Gastroesophageal sphincter (tissue), 4 donors: ENCODE results near the gene UBR4. TPM values are rescaled to one million over a fixed set of nuclear protein-coding genes. Genes with fewer than 3 reads are reported as not detected.

Experiments
- ATAC-seq: fragments of 150-250 bp; one replicate; pipeline ENCODE4 v1.9.1; 2016; ENCODE audit warnings: mild to moderate bottlenecking, moderate library complexity
- H3K27ac ChIP-seq, 4 donors: fragments of 200-600 bp; sonication (generic) in 3 of 4; 1 replicate in 3 of 4; 2 replicates in 1 of 4; pipeline ENCODE4 v1.5.1; 2016 to 2019
- H3K27me3 ChIP-seq: fragments of 200-600 bp; sonication (generic); one replicate; pipeline ENCODE4 v1.5.1; 2019
- H3K36me3 ChIP-seq, 2 donors: fragments of 200-600 bp; sonication (generic); one replicate each; pipeline ENCODE4 v1.5.1; 2019; ENCODE audit warnings: control low read depth in 1 of 2
- H3K4me1 ChIP-seq, 3 donors: fragments of 200-600 bp; sonication (generic); 1 replicate in 2 of 3; 2 replicates in 1 of 3; pipeline ENCODE4 v1.5.1; 2016 to 2019; ENCODE audit warnings: control low read depth in 2 of 3
- H3K4me3 ChIP-seq, 2 donors: fragments of 200-600 bp; sonication (generic); one replicate each; pipeline ENCODE4 v1.5.1; 2019; ENCODE audit warnings: mild to moderate bottlenecking in 1 of 2, moderate library complexity in 1 of 2
- H3K9me3 ChIP-seq, 3 donors: fragments of 200-600 bp; sonication (generic); one replicate each; pipeline ENCODE4 v1.5.1; 2017 to 2019; ENCODE audit warnings: control low read depth in 2 of 3
- CTCF ChIP-seq, 4 experiments: fragments of 200-600 bp in 2 of 4; fragments of 450-650 bp in 2 of 4; sonication (generic) in 1 of 4; IDR thresholded peaks; one replicate each; pipeline ENCODE4 v1.5.1; 2017 to 2019; ENCODE audit warnings: antibody characterized with exemption in 4 of 4, mild to moderate bottlenecking in 2 of 4, moderate library complexity in 2 of 4
- EP300 ChIP-seq: sonication (generic); formaldehyde crosslinking; IDR thresholded peaks from one replicate; pipeline ENCODE4 v1.6.1; 2017; ENCODE audit warnings: antibody characterized with exemption, mild to moderate bottlenecking
- POLR2A ChIP-seq, 2 donors: fragments of 450-650 bp; IDR thresholded peaks; one replicate each; pipeline ENCODE4 v1.6.1; 2017; ENCODE audit warnings: antibody characterized with exemption in 2 of 2, mild to moderate bottlenecking in 2 of 2, moderate library complexity in 1 of 2
- POLR2AphosphoS5 ChIP-seq: sonication (generic); formaldehyde crosslinking; IDR thresholded peaks from one replicate; pipeline ENCODE4 v1.6.1; 2017; ENCODE audit warnings: antibody characterized with exemption
- WGBS, 2 donors: methylation state at CpG; one replicate each; pipeline ENCODE4 v1.1.5; 2018; ENCODE audit warnings: low coverage in 1 of 2; 5-methylcytosine and 5-hydroxymethylcytosine counted together
- total RNA-seq, 4 donors: library from RNA; depleted of rRNA; stranded (reverse); fragments of >200 nt; gene quantifications; one replicate each; pipeline ENCODE4 v1.1.0, GENCODE V29; 2016

UBR4 gene
- total RNA-seq, 4 donors from 2014 or later = 79.3 to 200 (median 191) TPM

GRCh38 chr1:19076841-19077616 lies 133.0 kb downstream of the UBR4 start:
- TF ChIP-seq CTCF (IDR thresholded peaks at IDR 0.05) (no peak), POLR2A (IDR thresholded peaks at IDR 0.05) (no peak), EP300 (no peak), POLR2AphosphoS5 (no peak)
- no peak for ATAC-seq
- 87% methylated on average over 3 to 10 of the region's 20 CpGs for WGBS, 2 donors
- peaks cover 0 to 100% of the 10 kb centered on the region in 2 donors for H3K36me3 ChIP-seq
- H3K9me3 ChIP-seq = no peaks in the 10 kb centered on the region
- no peak overlapping the region for H3K4me3 ChIP-seq
- no peaks in the 10 kb centered on the region for H3K27me3 ChIP-seq
- H3K4me1 ChIP-seq = peaks cover 0 to 42% (median 8%) of the 10 kb centered on the region in 3 donors
- H3K27ac ChIP-seq = no peak overlapping the region

GRCh38 chr1:19074902-19075721 lies 135.0 kb downstream of the UBR4 start:
- peak; percentile 42 for ATAC-seq
- H3K9me3 ChIP-seq = no peaks in the 10 kb centered on the region
- H3K36me3 ChIP-seq = peaks cover 0 to 81% of the 10 kb centered on the region in 2 donors
- peak overlapping the region in 3 of 4 donors; percentile 58 to 66 (median 63) for H3K27ac ChIP-seq
- no peak for TF ChIP-seq EP300
- no peak for TF ChIP-seq POLR2A (IDR thresholded peaks at IDR 0.05)
- TF ChIP-seq CTCF (IDR thresholded peaks at IDR 0.05) = no peak
- peak; percentile 29 for TF ChIP-seq POLR2AphosphoS5
- no peaks in the 10 kb centered on the region for H3K27me3 ChIP-seq
- H3K4me1 ChIP-seq = peaks cover 0 to 35% (median 8%) of the 10 kb centered on the region in 3 donors
- WGBS, 2 donors = 11 to 68% methylated on average over 3 to 8 of the region's 21 CpGs
- no peak overlapping the region for H3K4me3 ChIP-seq

GRCh38 chr1:19074361-19074901 lies 135.6 kb downstream of the UBR4 start:
- Histone ChIP-seq H3K27me3 (no peaks in the 10 kb centered on the region), H3K27ac (peak overlapping the region in 3 of 4 donors; percentile 58 to 66 (median 63)), H3K36me3 (peaks cover 0 to 74% of the 10 kb centered on the region in 2 donors), H3K4me3 (no peak overlapping the region), H3K9me3 (no peaks in the 10 kb centered on the region), H3K4me1 (peaks cover 0 to 35% (median 8%) of the 10 kb centered on the region in 3 donors)
- ATAC-seq = no peak
- WGBS, 2 donors = 73% methylated on average over 13 of the region's 17 CpGs; no CpG with 5 or more reads in 1 of the 2 donors
- TF ChIP-seq POLR2AphosphoS5 = no peak

- WGBS, 2 donors = 84% methylated on average over 7 of the region's 23 CpGs; no CpG with 5 or more reads in 1 of the 2 donors
- peak; percentile 29 for ATAC-seq
- H3K4me1 ChIP-seq = peaks cover 0 to 35% (median 8%) of the 10 kb centered on the region in 3 donors
- no peak overlapping the region for H3K4me3 ChIP-seq
- peaks cover 0 to 65% of the 10 kb centered on the region in 2 donors for H3K36me3 ChIP-seq
- H3K27ac ChIP-seq = peak overlapping the region in 3 of 4 donors; percentile 17 to 66 (median 20)
- no peaks in the 10 kb centered on the region for H3K27me3 ChIP-seq
- TF ChIP-seq CTCF (IDR thresholded peaks at IDR 0.05) (no peak), POLR2AphosphoS5 (no peak), POLR2A (IDR thresholded peaks at IDR 0.05) (no peak), EP300 (no peak)
- no peaks in the 10 kb centered on the region for H3K9me3 ChIP-seq
Observed at GRCh38 chr1:19073311-19074186, 136.5 kb downstream of the UBR4 start.
